HepG2 (cell line): ENCODE measurements around the gene ZNF483. TPM values are rescaled to one million over a fixed set of nuclear protein-coding genes. Genes with fewer than 3 reads are reported as not detected.

Source experiments
- CBFB ChIP-seq: sonication (generic); formaldehyde crosslinking; IDR thresholded peaks from 2 replicates; pipeline ENCODE4 v1.4.0; 2020; ENCODE audit warnings: missing genetic modification reagents
- CENPBD1 ChIP-seq: sonication (generic); formaldehyde crosslinking; IDR thresholded peaks from 2 replicates; pipeline ENCODE4 v1.8.0; 2022; ENCODE audit warnings: missing genetic modification reagents, low read depth, mild to moderate bottlenecking, borderline replicate concordance
- DDIT3 ChIP-seq: sonication (generic); formaldehyde crosslinking; IDR thresholded peaks from 2 replicates; pipeline ENCODE4 v1.4.0; 2020; ENCODE audit warnings: mild to moderate bottlenecking, missing genetic modification reagents
- ISL2 ChIP-seq: sonication (generic); formaldehyde crosslinking; IDR thresholded peaks from 2 replicates; pipeline ENCODE4 v1.5.0; 2020; ENCODE audit warnings: missing genetic modification reagents
- KDM5A ChIP-seq: fragments of 200-600 bp; sonication (generic); IDR thresholded peaks from 2 replicates; pipeline ENCODE4 v1.7.0; 2018; ENCODE audit warnings: antibody characterized with exemption, mild to moderate bottlenecking, low read length, borderline replicate concordance
- MEIS2 ChIP-seq: sonication (generic); formaldehyde crosslinking; IDR thresholded peaks from 2 replicates; pipeline ENCODE4 v1.9.0; 2021; ENCODE audit warnings: mild to moderate bottlenecking, missing genetic modification reagents
- NR2F6 ChIP-seq, 2 experiments: IDR thresholded peaks; 2 replicates each; pipeline ENCODE4 v1.6.1; 2016; ENCODE audit warnings: antibody characterized with exemption in 1 of 2, mild to moderate bottlenecking in 1 of 2
- REPIN1 ChIP-seq: sonication (generic); formaldehyde crosslinking; IDR thresholded peaks from 2 replicates; pipeline ENCODE4 v1.8.0; 2022; ENCODE audit warnings: missing genetic modification reagents, low read depth, mild to moderate bottlenecking, borderline replicate concordance
- SAP130 ChIP-seq: IDR thresholded peaks from 2 replicates; pipeline ENCODE4 v1.6.1; 2016; ENCODE audit warnings: low read depth
- TCF7 ChIP-seq: sonication (generic); IDR thresholded peaks from 2 replicates; pipeline ENCODE4 v1.6.1; 2016; ENCODE audit warnings: antibody characterized with exemption, low read depth
- TSC22D2 ChIP-seq: sonication (generic); formaldehyde crosslinking; IDR thresholded peaks from 2 replicates; pipeline ENCODE4 v1.5.1; 2020; ENCODE audit warnings: missing genetic modification reagents, mild to moderate bottlenecking, borderline replicate concordance
- UBTF ChIP-seq: sonication (generic); formaldehyde crosslinking; IDR thresholded peaks from 2 replicates; pipeline ENCODE4 v1.4.0; 2020; ENCODE audit warnings: mild to moderate bottlenecking, missing genetic modification reagents
- ZNF34 ChIP-seq: sonication (generic); formaldehyde crosslinking; IDR thresholded peaks from 2 replicates; pipeline ENCODE4 v1.4.0; 2020; ENCODE audit warnings: mild to moderate bottlenecking, missing genetic modification reagents, borderline replicate concordance
- ZNF468 ChIP-seq: sonication (generic); formaldehyde crosslinking; IDR thresholded peaks from 2 replicates; pipeline ENCODE4 v1.8.0; 2022; ENCODE audit warnings: mild to moderate bottlenecking, moderate library complexity, missing genetic modification reagents
- ZNF564 ChIP-seq: sonication (generic); formaldehyde crosslinking; IDR thresholded peaks from 2 replicates; pipeline ENCODE4 v1.8.1; 2023; ENCODE audit warnings: mild to moderate bottlenecking, missing genetic modification reagents
- ZNF646 ChIP-seq: sonication (generic); formaldehyde crosslinking; IDR thresholded peaks from 2 replicates; pipeline ENCODE4 v1.9.0; 2021; ENCODE audit warnings: mild to moderate bottlenecking, missing genetic modification reagents
- ZNF670 ChIP-seq: sonication (generic); formaldehyde crosslinking; IDR thresholded peaks from 2 replicates; pipeline ENCODE4 v1.8.0; 2022; ENCODE audit warnings: mild to moderate bottlenecking, missing genetic modification reagents, borderline replicate concordance
- ZNF678 ChIP-seq: sonication (generic); formaldehyde crosslinking; IDR thresholded peaks from 2 replicates; pipeline ENCODE4 v1.4.0; 2020; ENCODE audit warnings: mild to moderate bottlenecking, missing genetic modification reagents
- ZNF740 ChIP-seq: sonication (generic); formaldehyde crosslinking; IDR thresholded peaks from 2 replicates; pipeline ENCODE4 v1.4.0; 2020; ENCODE audit warnings: missing genetic modification reagents
- polyA plus RNA-seq, 8 experiments: library from polyadenylated mRNA; depleted of rRNA in 3 of 8; stranded (reverse) in 7 of 8; unstranded in 1 of 8; fragments of >200 nt; fragmentation: Illumina TruSeq in 4 of 8; extraction: Trizol in 4 of 8; gene quantifications; 2 replicates each; pipeline versions ENCODE4 v1.2.1 to v1.2.3, GENCODE V29; 2011 to 2016; ENCODE audit warnings: low read depth in 4 of 8, missing spikeins in 1 of 8, mixed read lengths in 1 of 8; ENCODE audit not compliant: insufficient read depth in 1 of 8
- total RNA-seq, 5 experiments: library from RNA; depleted of rRNA; stranded (reverse); fragments of >200 nt; fragmentation: Illumina TruSeq; extraction: Trizol; gene quantifications; 2 replicates each; pipeline ENCODE4 v1.2.3, GENCODE V29; 2016; ENCODE audit warnings: low read depth in 1 of 5

ZNF483 gene
- total and polyA plus RNA-seq, 2 of the 13 experiments (the other 11 are each of a cell fraction or from before 2014, with no cell fraction given), result 2.0 to 9.5 TPM

- TF ChIP-seq TSC22D2 (CRISPR knock-in tag) (no peak), ZNF646 (CRISPR knock-in tag) (no peak), CENPBD1 (no peak), MEIS2 (CRISPR knock-in tag) (no peak), SAP130 (CRISPR knock-in tag) (no peak), ZNF740 (0 out of 2 replicates have a peak, but pooled peaks have one; percentile 17), ZNF468 (CRISPR knock-in tag) (no peak), CBFB (CRISPR knock-in tag) (no peak), NR2F6 (IDR thresholded peaks at IDR 0.05) (no peak), NR2F6 (CRISPR knock-in tag; IDR thresholded peaks at IDR 0.05) (no peak; the same call in 1 of the 2 replicates), UBTF (CRISPR knock-in tag) (peak; percentile 45; the same call in 1 of the 2 replicates), ISL2 (no peak; the same call in 1 of the 2 replicates), DDIT3 (CRISPR knock-in tag) (no peak), ZNF564 (CRISPR knock-in tag) (no peak), REPIN1 (no peak), ZNF34 (CRISPR knock-in tag) (no peak), TCF7 (no peak), KDM5A (no peak; the same call in 1 of the 2 replicates), ZNF678 (CRISPR knock-in tag) (no peak), ZNF670 (CRISPR knock-in tag) (0 out of 2 replicates have a peak, but pooled peaks have one; percentile 40)
Observed at GRCh38 chr9:111597852-111598732, 73.1 kb downstream of the ZNF483 start (continued).
